Panc1 (cell line): Measurements from ENCODE around the gene HS3ST5.

Experiments used
- CTCF ChIP-seq: fragments of 450-650 bp; IDR thresholded peaks from 2 replicates; pipeline ENCODE4 v1.5.1; 2017; ENCODE audit warnings: mild to moderate bottlenecking
- POLR2AphosphoS5 ChIP-seq: IDR thresholded peaks from 2 replicates; pipeline ENCODE4 v1.6.1; 2012; ENCODE audit warnings: mild to moderate bottlenecking, low read depth, low read length, moderate library complexity

- no peak for TF ChIP-seq CTCF
- TF ChIP-seq POLR2AphosphoS5: no peak
Measured at GRCh38 chr6:114167583-114168576, 174.9 kb downstream of the HS3ST5 start.
